Erythroblast (primary cell): ENCODE measurements around the gene NELL1.

Source experiments
- GATA1 ChIP-seq: IDR thresholded peaks from 2 replicates; pipeline ENCODE4 v1.6.1; 2011; ENCODE audit warnings: low read depth, mild to moderate bottlenecking, control low read depth, low read length, moderate library complexity
- POLR2A ChIP-seq: IDR thresholded peaks from 2 replicates; pipeline ENCODE4 v1.6.1; 2011; ENCODE audit warnings: mild to moderate bottlenecking, low read length

DNA sequence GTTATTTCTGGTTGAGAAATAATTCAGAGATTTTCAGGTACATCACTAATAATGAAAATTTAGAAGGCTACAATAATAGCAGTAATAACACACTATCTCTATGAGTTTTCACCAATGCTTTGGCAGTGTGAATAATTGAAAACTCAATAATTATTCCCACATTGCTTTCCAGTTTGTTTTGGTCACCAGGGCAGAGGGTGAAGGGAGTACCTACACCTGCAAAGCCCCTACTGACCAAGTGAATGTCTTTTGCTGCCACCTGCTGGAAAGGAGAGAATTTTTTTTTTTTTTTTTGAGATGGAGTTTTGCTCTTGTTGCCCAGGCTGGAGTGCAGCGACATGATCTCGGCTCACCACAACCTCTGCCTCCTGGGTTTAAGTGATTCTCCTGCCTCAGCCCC lies 3.2 kb downstream of the NELL1 start:
- TF ChIP-seq POLR2A (no peak), GATA1 (no peak)
